ENCODE measurements around the gene SPARCL1.
"Not testable (repeated sequence)": the region's sequence is repeated elsewhere in the genome, so short reads cannot be mapped to it uniquely, and the experiment has no call there.

Gene SPARCL1

GRCh38 chr4:87458913-87459312, 70.3 kb downstream of the SPARCL1 start:
- no peak overlapping the region for H3K9ac ChIP-seq (ENCODE audit: low read depth, low read length, poor library complexity, severe bottlenecking)
- TF ChIP-seq CTCF (conservative IDR thresholded peaks at IDR 0.05; ENCODE audit: low read length) (no peak), EZH2phosphoT487 (IDR thresholded peaks at IDR 0.05; ENCODE audit: borderline replicate concordance) (no peak)

GRCh38 chr4:87451537-87451936, 77.6 kb downstream of the SPARCL1 start:
- H3K79me2 ChIP-seq (ENCODE audit: insufficient read depth, low read length) = no peaks in the 10 kb centered on the region
- H3K9ac ChIP-seq (ENCODE audit: low read depth, low read length, poor library complexity, severe bottlenecking) = no peak overlapping the region
- H3K4me2 ChIP-seq (ENCODE audit: low read depth, low read length, poor library complexity, severe bottlenecking) = no peak overlapping the region
- H3K9me2 ChIP-seq (replicated peaks; ENCODE audit: low read depth, low read length) = no peaks in the 10 kb centered on the region
- peak; percentile 45 for TF ChIP-seq CTCF (conservative IDR thresholded peaks at IDR 0.05; ENCODE audit: low read length)
- no peak for TF ChIP-seq EZH2phosphoT487 (IDR thresholded peaks at IDR 0.05; ENCODE audit: borderline replicate concordance)
- H4K20me1 ChIP-seq (ENCODE audit: insufficient read depth, low read length, poor library complexity, severe bottlenecking) = no peaks in the 10 kb centered on the region
- no peaks in the 10 kb centered on the region for H3F3A ChIP-seq (ENCODE audit: low read depth)
- no peaks in the 10 kb centered on the region for H3K9me3 ChIP-seq (ENCODE audit: insufficient read depth, low read depth, low read length)
- no peak overlapping the region for H3K4me3 ChIP-seq (ENCODE audit: low read length, poor library complexity, severe bottlenecking)
- no peak overlapping the region for H2AFZ ChIP-seq (ENCODE audit: low read length)
- peaks cover 13% of the 10 kb centered on the region; the same call in 1 of the 2 replicates for H3K36me3 ChIP-seq (ENCODE audit: insufficient read depth, low read length)
- H3K27me3 ChIP-seq (ENCODE audit: insufficient read depth, low read length, poor library complexity, severe bottlenecking) = no peaks in the 10 kb centered on the region
- H3K4me1 ChIP-seq (ENCODE audit: insufficient read depth, low read length, poor library complexity, severe bottlenecking) = no peaks in the 10 kb centered on the region

More at GRCh38 chr4:87458913-87459312, 70.3 kb downstream of the SPARCL1 start:
- H3K27me3 ChIP-seq (ENCODE audit: insufficient read depth, low read length, poor library complexity, severe bottlenecking) = no peaks in the 10 kb centered on the region
- no peaks in the 10 kb centered on the region for H3F3A ChIP-seq (ENCODE audit: low read depth)
- no peaks in the 10 kb centered on the region for H3K9me3 ChIP-seq (ENCODE audit: insufficient read depth, low read depth, low read length)
- H3K79me2 ChIP-seq (ENCODE audit: insufficient read depth, low read length) = no peaks in the 10 kb centered on the region
- no peak overlapping the region for H3K4me2 ChIP-seq (ENCODE audit: low read depth, low read length, poor library complexity, severe bottlenecking)
- no peak overlapping the region for H2AFZ ChIP-seq (ENCODE audit: low read length)
- peaks cover 19% of the 10 kb centered on the region; the same call in 1 of the 2 replicates for H3K36me3 ChIP-seq (ENCODE audit: insufficient read depth, low read length)
- no peaks in the 10 kb centered on the region for H3K9me2 ChIP-seq (replicated peaks; ENCODE audit: low read depth, low read length)
- H3K4me3 ChIP-seq (ENCODE audit: low read length, poor library complexity, severe bottlenecking) = no peak overlapping the region
- no peaks in the 10 kb centered on the region for H4K20me1 ChIP-seq (ENCODE audit: insufficient read depth, low read length, poor library complexity, severe bottlenecking)
- no peaks in the 10 kb centered on the region for H3K4me1 ChIP-seq (ENCODE audit: insufficient read depth, low read length, poor library complexity, severe bottlenecking)

GRCh38 chr4:87446375-87446774, 82.8 kb downstream of the SPARCL1 start:
- not testable (repeated sequence) for H2AFZ ChIP-seq (ENCODE audit: low read length); H3K4me3 ChIP-seq (ENCODE audit: low read length, poor library complexity, severe bottlenecking); H3K9me3 ChIP-seq (ENCODE audit: insufficient read depth, low read depth, low read length); H3K9me2 ChIP-seq (replicated peaks; ENCODE audit: low read depth, low read length); H3F3A ChIP-seq (ENCODE audit: low read depth); H4K20me1 ChIP-seq (ENCODE audit: insufficient read depth, low read length, poor library complexity, severe bottlenecking); H3K27me3 ChIP-seq (ENCODE audit: insufficient read depth, low read length, poor library complexity, severe bottlenecking); H3K9ac ChIP-seq (ENCODE audit: low read depth, low read length, poor library complexity, severe bottlenecking); H3K4me2 ChIP-seq (ENCODE audit: low read depth, low read length, poor library complexity, severe bottlenecking); H3K79me2 ChIP-seq (ENCODE audit: insufficient read depth, low read length); H3K4me1 ChIP-seq (ENCODE audit: insufficient read depth, low read length, poor library complexity, severe bottlenecking)
- H3K36me3 ChIP-seq (ENCODE audit: insufficient read depth, low read length) = peaks cover 14% of the 10 kb centered on the region; the same call in 1 of the 2 replicates

GRCh38 chr4:87445964-87446363, 83.2 kb downstream of the SPARCL1 start:
- Histone ChIP-seq H3K36me3 (ENCODE audit: insufficient read depth, low read length) (peaks cover 10% of the 10 kb centered on the region; the same call in 1 of the 2 replicates), H2AFZ (ENCODE audit: low read length) (no peak overlapping the region), H3K4me3 (ENCODE audit: low read length, poor library complexity, severe bottlenecking) (no peak overlapping the region), H3K4me1 (ENCODE audit: insufficient read depth, low read length, poor library complexity, severe bottlenecking) (no peaks in the 10 kb centered on the region), H3K9me3 (ENCODE audit: insufficient read depth, low read depth, low read length) (no peaks in the 10 kb centered on the region), H3K27me3 (ENCODE audit: insufficient read depth, low read length, poor library complexity, severe bottlenecking) (no peaks in the 10 kb centered on the region), H3K4me2 (ENCODE audit: low read depth, low read length, poor library complexity, severe bottlenecking) (no peak overlapping the region), H3K9ac (ENCODE audit: low read depth, low read length, poor library complexity, severe bottlenecking) (no peak overlapping the region), H4K20me1 (ENCODE audit: insufficient read depth, low read length, poor library complexity, severe bottlenecking) (no peaks in the 10 kb centered on the region), H3F3A (ENCODE audit: low read depth) (no peaks in the 10 kb centered on the region), H3K79me2 (ENCODE audit: insufficient read depth, low read length) (no peaks in the 10 kb centered on the region), H3K9me2 (replicated peaks; ENCODE audit: low read depth, low read length) (no peaks in the 10 kb centered on the region)
- TF ChIP-seq CTCF (conservative IDR thresholded peaks at IDR 0.05; ENCODE audit: low read length) = no peak
- no peak for TF ChIP-seq EZH2phosphoT487 (IDR thresholded peaks at IDR 0.05; ENCODE audit: borderline replicate concordance)

All from Loucy (cell line).